Measurements from ENCODE around the gene TMEM266.

The TMEM266 gene

GRCh38 chr15:76206325-76206976 lies 146.7 kb downstream of the TMEM266 start:
- DNase-seq: peak; percentile 78

GRCh38 chr15:76208084-76208785 lies 148.4 kb downstream of the TMEM266 start:
- no peak for DNase-seq

DNA sequence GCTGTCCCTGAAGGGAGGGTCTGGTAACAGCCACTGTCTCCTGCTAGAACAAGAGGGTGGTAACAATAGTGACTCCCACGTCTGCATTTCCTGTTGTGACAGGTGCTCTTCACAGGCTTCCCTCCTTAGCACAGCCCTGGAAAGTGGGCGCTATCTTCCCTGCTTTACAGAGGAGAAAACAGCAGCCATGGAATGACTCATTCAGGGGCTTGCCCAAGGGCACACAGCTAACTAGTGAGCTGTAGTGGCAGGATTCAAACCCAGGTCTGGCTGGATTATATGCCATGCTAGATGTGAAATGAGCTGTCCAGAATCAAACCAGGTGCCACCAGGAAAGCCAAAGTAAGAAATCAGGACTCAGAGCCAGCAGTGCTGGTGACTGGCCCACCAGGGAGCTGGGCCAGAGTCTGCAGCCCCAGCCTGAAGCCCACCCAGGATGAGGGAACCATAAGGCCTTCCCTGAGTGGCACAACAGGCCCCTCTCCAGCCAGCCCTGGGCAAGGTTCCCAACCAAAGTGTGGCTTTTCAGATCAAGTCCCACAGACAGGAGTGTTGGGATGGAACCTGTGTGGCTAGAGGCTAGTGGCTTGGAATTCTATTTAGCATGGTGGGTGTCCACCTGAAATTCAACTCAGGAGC lies 149.1 kb downstream of the TMEM266 start:
- DNase-seq: no peak

- no peak for DNase-seq
Measured at GRCh38 chr15:76209523-76209922, 149.7 kb downstream of the TMEM266 start.

DNA sequence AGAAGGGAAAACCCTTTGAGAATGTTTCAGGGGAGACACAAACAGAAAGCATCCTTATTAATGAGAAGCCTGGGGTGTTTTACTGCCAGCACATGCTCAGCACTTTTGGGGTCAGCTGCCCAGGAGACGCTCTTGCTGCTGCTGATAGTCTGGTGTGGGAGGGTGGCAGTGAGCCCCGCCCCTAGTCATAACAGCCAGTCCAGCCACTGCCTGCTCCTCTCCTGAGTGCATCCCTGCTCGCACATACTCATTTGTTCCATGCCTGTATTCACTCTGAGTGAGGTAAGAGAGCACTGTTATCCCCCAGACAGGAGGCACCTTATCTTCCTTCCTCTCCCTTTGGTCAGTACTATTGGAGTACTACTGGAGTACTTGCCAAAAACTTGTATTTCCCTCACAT lies 150.2 kb downstream of the TMEM266 start:
- DNase-seq: no peak

GRCh38 chr15:76215634-76216033 lies 155.8 kb downstream of the TMEM266 start:
- DNase-seq: no peak

GRCh38 chr15:76217029-76217881 lies 157.5 kb downstream of the TMEM266 start:
- no peak for DNase-seq

- no peak for DNase-seq
Measured at GRCh38 chr15:76217882-76218217, 158.1 kb downstream of the TMEM266 start.

- no peak for DNase-seq
Measured at GRCh38 chr15:76221085-76221767, 161.4 kb downstream of the TMEM266 start.

DNA sequence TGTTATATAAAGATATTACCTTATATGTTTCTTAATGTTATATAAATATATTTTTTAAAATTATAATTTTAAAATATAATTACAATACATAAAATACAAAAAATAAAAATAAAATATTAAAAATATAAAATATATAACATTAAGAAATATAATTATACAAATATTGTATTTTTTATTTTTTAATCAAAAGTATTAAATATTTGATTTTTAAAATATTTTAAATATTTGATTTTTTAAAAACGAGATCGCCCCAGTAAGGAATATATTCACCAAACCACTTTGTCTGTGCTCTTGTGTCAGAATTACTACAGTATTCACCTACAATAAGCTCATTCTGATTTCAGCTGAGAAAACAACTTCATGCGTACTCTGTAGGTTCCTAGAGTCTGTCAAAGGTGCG lies 162.4 kb downstream of the TMEM266 start:
- DNase-seq: no peak

GRCh38 chr15:76223521-76223920 lies 163.7 kb downstream of the TMEM266 start:
- DNase-seq: no peak

DNA sequence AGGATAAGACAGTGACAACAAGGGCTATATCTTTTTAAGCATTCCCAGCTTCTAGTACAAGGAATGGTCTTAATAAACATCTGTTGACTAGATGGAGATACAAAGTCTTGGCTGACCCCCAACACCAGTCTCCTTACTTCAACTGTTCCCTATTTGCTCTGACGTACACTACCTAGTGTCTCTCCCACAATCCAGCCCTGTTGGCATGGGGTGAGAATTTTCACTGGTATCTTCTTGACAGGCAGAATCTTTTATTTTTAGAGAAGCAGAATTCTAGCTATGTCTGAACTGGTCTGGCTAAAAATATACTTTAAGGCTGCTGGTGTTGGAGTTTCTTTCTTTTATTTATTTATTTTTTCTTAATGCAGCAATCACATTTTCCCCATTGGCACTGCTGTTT lies 169.5 kb downstream of the TMEM266 start:
- no peak for DNase-seq

DNA sequence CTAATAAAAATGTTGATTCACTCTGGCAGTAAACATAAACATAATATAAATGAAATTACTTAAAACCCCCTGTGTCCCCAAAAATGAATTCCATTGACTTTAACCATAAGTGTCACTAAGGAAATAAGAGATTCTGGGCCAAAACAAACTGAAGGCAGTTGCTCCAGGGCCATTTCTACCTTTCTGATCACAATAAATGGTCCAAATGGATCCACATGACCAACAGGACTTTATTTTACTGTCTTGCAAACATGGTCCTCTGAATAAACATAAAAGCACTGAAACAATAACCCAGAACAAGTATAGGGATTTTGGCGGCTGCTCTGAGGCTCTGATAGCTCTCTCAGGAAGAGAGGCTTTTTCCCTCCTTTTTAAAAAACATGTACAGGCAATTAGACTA lies 174.1 kb downstream of the TMEM266 start:
- no peak for DNase-seq

DNA sequence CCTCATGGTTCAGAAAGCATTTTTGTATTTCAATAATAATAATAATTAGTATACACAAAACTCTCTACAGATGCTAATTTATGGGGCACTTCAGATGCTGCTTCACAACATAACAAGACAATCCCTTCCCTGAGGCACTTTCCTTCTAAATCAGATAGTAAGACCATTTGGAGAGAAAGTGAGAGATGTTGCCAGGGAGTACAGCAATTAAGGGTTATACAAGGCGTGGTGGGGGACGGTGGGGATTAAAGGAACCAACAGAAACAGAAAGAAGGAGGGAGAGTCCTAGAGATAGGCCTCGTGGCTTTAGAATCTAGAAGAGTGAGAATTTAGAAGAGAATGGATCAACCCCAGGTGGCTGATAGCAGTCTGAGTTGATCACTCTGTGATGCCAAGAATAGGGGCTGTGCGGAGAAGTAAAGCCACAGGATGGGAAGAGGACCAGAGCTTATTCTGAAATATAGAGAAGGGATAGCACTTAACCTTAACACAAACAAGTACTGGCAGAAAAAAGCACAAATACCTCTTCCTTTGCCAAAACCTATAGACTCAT lies 174.6 kb downstream of the TMEM266 start:
- DNase-seq: no peak

DNA sequence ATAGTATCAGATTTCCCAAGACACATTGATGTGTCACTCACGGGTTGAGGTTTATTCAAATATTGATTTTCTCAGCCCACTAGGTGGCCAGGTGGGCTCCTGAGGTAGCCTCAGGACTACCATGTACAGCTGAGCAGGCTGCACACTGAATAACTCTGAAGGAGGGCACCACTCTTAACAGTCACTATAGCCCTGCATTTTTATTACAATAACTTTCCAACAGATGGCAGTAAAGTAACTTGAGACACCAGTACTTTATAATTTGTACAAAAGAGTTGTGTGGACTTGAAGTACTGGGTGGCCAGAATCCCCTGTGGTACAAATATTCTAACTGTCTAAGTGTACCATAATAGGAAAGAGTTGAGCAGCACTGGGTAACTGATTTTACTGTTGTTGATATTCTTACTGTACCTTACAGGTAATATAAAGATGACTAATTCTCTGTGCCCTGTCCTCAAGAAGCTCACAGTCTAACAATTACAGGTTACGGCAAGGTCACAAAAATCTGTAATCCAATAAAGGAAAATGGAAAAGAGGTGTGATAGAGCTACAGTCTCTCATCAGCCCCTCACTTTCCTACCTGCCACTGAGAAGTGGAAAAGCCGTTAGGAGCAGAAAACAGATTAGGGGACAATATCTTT lies 175.5 kb downstream of the TMEM266 start:
- DNase-seq: peak; percentile 12

- no peak for DNase-seq
Measured at GRCh38 chr15:76236350-76236749, 176.6 kb downstream of the TMEM266 start.

DNA sequence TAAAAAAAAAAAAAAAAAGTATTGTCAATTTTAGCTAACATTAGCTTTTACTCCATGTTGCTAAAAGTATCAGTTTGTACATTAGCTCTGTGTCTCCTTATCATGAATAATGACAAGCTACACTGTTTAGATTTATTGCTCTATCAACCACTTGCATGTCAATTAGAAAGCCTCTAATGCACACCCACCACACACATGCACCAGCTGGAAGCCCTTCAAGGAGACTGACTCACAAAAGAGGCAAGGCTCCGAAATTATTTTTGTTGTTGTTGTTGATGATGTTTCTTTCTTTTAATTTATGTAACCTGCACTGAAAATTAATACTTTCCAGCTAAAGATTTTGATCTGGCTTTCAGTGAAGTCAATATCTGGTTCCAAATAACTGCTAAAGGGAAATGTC lies 180.0 kb downstream of the TMEM266 start:
- DNase-seq: no peak

DNA sequence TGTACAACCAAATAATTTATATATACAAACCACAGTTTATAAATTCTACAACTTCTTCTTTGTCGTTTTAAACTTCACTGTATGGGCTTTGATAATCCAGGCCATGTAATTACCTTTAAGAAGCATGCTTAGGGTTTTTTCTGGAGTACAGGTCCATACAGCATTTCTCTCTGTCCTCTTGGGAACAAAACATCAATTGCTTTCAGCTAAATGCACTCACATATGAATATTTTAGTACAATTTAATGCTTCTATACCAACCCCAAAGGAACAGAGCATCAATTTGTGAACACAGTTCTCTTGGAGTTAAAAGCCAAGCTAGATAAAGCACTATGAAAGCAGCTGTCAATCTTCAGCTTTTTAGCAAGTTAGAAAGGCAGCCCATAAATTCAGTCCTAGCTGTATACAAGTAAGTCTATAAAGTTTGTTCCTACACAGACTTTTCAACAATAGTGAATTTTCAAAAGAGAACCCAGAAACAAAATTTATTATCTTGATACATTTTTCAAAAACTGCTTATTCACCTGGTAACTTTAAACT lies 185.4 kb downstream of the TMEM266 start:
- DNase-seq: no peak

- DNase-seq: no peak
Measured at GRCh38 chr15:76251717-76252116, 191.9 kb downstream of the TMEM266 start.

DNA sequence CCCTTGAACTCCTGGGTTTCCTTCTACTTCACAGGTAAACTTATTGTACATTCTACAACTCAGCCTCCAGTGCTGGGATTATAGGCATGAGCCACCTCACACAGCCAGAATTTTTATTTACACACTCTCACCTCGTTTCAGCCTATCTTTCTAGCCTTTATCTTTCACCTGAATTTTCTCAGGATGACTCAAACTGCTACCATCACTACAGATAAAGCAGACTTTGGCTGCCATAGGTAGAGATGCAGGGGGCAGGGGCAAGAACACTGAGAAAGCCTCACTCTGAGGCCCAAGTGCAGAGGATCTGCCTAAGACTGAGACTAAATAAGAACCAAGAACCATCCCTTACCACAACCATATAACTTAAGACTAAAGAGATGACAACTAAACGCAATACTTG lies 192.5 kb downstream of the TMEM266 start:
- DNase-seq: no peak

- no peak for DNase-seq
Measured at GRCh38 chr15:76253691-76254473, 194.1 kb downstream of the TMEM266 start.

All from NCI-H774 (cell line).